Smooth muscle cell of the brain vasculature (primary cell): ENCODE measurements around the gene PCMT1.
A peak's percentile ranks its signal among the peaks of the same experiment; 100 is the strongest.
"Not testable (repeated sequence)": the region's sequence is repeated elsewhere in the genome, so short reads cannot be mapped to it uniquely, and the experiment has no call there.

Experiments used
- DNase-seq: peaks from one replicate; pipeline ENCODE4 v3.0.0-alpha.2; 2012; ENCODE audit warnings: low read depth, low spot score

Gene PCMT1

DNA sequence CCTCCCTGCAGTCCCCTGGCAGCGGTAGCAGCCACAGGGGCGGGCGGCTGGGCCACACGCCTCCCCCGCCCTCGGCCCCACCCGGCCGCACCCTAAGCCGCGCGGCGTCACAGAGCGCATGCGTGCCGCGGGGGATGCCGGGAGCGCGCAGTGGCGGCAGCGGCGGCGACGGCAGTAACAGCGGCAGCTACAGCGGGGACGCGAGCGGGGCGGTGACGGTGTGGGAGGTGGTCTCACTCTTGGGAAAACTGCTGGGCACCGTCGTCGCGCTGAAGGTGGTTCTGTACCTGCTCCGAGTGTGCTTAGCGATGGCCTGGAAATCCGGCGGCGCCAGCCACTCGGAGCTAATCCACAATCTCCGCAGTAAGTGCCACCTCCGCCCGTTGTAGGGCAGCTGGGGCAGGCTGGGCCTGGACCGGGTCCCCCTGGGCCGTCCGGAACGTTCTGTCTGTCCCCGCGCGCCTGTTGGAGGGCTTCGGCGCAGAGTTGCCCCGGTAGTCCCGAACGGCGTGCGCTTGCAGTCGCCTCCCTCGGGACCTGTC is at the start of gene PCMT1:
Gene PCMT1 (plus strand): TSS at position 148 of the 542 bp plus-strand sequence. CDS start 161 bp downstream, at position 309.
- DNase-seq = no peak

DNA sequence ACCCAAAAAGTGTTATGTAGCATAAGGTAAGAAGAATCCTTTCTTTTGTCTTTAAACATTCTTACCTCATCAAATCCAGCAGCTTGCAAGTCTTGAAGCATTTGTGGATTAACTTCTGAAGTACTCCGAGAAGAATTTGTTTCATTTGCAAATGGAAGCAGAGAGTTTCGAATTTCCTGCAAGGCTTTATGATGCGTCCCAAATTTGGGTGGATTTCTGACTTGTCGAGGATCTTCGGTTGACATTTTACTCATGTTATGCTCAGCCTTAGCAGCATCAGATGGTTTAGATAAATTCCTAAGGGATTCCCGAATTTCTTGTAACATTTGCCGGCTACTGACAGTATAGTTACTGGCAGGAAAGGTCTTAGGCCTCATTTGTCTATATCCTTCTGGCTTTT is 47.8 kb upstream of the PCMT1 start:
- no peak for DNase-seq

DNA sequence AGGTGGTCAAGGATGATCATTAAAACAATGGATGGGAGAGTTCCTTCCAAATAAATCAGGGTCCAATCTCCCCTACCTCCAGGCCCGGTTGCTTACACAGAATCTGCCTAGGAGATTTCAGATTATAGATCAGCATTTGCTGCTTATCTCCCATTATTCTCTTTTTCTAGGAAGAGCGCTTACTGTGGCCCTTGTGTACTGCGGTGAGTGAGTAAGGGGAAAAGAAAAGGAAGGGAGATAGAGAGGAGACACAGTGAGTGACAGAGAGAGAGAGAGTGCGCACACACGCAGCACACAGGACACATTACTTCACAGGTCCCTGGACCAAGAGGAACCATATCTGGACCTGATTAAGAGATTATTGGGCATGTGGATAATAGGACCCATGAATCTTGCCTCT is 37.8 kb upstream of the PCMT1 start:
- no peak for DNase-seq

DNA sequence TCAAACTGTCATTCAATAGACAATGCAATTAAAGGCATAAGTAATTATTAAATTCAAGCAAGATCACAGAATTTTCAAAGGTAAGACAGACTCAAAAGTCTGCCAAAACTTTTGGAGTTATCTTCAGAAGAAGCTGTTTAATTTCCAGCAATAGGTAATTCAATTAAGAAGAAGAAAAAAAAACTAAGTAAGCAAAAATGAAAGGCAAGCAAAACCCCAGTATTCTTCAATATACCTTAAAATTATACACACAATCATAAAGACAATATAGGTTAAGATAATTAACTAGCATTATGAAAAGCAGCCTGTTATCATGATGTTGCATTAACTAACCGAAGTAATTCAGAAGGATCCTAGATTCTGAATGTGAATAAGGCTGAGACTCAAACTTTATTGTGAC is 35.1 kb upstream of the PCMT1 start:
- no peak for DNase-seq

DNA sequence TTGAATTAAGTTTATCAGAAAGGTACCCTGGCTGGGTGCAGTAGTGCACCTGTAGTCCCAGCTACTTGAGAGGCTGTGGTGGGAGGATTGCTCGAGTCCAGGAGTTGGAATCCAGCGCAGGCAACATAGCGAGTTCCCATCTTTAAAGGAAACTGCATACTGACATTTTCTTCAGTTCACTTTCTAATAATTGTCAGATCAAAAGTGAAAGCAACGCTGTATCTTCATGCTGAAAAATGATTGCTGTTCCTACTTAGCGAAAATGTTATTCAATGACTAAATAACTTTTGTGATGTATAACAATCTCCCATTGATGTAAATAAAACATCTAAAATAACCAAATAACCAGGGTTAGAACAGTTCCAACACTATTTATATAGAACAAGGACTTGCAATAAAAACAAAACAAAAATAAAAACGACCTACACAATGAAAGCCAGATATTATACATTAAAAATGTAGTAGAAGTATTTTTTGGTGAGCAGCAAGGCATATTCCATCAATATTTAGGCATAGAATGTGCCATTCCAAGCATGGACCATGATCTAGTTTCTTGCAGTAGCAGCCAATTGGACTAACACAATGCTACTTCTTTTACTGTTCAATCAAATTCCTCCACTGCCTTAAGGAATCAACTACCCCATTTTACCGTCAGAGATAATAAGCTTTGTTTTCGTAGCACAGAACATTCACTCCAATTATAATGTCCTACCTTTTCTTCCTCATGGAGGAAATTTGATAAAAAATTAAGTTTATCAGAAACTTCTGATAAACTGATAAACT is 33.2 kb upstream of the PCMT1 start:
- DNase-seq = no peak

DNA sequence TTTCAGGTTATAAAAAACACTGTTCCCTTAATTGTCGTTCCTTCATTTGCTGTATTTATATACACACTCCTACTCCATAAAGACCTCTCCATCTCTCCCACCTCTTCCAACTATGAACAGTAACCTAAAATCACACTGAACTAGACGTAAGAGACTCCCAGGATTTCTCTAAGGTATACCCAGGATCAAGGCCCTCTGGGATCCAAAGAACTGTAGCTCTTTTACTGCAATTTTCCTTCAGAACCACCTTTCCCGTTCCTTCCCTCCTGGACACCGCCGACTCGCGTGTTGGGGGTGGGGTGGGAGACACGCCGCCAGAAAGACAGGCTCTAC is 32.3 kb upstream of the PCMT1 start:
- DNase-seq = no peak

DNA sequence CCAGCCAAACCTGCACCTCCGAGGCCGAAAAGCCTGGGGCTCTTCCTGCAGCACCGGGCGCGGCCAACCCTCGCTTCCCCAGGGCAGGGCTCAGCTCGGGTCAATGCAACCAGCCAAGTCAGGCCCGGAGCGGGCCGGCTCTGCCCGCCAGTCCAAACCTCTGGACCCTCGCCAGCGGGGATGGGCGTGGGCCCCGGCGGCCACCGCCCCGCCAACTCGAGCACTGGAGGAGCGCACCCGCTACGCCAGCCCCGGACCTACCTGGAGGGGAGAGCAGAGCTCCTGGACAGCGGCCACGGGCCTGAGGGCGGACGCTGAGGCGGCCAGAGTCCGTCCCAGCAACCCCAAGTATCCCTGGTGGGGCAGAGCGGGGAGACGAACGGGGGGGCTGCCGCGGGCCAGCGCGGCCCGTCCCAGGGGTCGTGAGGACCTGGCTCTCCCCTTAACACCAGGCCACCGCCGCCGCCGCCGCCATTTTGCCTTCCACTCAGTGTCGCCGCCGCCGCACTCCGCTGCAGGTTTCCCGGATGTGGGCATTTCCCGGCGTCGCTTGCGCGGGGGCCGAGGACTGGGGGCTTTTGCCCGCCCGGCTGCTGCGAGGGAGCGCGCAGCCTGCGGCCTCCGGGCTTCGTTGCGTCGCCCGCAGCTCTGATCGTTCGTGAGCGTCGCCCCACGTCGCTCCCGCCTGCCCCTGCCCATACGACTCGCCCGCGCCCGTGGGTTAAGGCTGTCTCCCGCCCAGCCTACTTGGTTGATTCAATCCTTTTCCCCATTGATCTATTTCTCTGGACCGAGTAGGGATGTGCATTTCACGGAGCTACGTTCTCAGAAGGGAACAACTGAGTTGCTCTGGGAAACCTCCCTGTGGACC is 31.7 kb upstream of the PCMT1 start, which contains the start of gene LATS1:
Gene LATS1 (minus strand): TSS at position 514 of the 871 bp plus-strand sequence. CDS start 15,975 bp downstream, outside the sequence.
- peak; percentile 44 for DNase-seq

DNA sequence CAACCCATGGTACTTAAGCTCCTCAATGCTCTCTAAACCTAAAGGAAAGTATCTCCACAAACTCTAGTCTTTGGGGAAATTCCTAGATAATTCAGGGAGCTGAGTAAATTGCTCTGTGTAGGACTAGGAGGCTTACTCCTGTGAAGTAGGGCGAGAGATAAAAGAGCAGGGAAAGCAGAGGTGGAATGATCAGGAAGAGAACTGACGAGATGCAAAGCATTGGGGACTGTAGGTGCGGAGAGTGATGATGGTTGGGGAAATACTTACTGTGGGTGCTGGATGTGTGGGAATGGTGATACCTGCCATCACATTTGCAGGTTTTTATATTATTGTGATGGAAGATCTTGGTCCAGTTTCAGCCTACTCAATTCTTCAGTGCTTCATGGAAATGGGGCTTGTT is 30.0 kb upstream of the PCMT1 start:
- no peak for DNase-seq

DNA sequence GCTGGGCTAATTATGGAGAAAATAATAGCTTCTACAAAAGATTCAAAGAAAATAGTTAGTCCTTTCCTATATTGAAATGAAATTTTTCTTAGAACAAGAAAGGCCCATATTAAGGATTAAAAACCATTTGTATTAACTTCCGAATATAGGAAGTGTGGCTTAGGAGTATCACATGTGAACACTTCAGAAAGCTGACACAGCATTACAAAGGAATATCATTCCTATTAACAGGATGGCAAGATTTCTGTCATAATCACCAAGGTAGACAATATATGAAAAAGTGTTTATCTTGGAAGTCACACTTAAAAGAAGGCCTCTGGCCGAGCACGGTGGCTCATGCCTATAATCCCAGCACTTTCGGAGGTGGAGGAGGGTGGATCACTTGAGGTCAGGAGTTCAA is 26.3 kb upstream of the PCMT1 start:
- no peak for DNase-seq

DNA sequence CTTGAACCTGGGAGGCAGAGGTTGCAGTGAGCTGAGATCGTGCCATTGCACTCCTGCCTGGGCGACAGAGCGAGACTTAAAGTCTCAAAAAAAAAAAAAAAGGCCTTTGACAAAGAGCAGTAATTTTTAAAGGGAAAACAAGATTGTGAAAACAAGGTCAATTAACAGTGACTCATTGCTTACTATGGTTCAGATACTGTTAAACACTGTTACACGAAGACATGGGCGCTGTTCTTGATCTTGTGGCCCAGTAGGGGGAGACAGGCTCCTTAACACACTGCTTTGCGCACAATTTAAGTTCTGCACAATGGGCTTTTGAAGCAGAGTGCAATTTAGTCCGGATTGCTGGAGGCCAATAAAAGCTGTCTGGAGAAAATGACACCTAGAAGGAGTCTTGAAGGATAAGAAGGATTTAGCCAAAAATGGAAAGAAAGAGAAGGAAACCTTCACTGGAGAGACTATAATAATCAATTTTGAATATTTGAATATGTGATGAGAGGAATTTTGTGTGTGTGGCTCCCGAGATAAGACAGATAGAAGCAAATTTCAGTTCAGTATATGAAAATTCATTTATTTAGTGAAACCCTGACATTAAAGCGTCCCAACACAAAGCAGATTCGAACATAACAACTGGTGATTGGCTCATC is 25.6 kb upstream of the PCMT1 start:
- peak; percentile 36 for DNase-seq

DNA sequence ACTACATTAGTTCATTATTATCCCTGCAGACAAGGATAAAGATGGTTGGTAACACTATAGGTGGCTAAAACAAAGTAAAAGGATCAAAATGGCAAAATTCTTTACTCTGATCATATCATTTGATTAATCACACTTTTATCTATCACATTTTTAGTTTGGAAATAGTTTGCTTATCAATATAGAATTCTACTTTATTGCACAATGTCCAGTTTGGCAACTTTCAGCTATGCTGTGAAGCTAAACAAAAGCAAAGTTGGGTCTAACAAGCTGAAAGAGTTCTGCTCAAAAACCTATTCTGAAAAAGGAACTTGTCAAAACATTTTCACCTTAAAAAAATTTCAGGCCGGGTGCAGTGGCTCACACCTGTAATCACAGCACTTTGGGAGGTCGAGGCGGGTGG is 23.8 kb upstream of the PCMT1 start:
- DNase-seq = no peak

DNA sequence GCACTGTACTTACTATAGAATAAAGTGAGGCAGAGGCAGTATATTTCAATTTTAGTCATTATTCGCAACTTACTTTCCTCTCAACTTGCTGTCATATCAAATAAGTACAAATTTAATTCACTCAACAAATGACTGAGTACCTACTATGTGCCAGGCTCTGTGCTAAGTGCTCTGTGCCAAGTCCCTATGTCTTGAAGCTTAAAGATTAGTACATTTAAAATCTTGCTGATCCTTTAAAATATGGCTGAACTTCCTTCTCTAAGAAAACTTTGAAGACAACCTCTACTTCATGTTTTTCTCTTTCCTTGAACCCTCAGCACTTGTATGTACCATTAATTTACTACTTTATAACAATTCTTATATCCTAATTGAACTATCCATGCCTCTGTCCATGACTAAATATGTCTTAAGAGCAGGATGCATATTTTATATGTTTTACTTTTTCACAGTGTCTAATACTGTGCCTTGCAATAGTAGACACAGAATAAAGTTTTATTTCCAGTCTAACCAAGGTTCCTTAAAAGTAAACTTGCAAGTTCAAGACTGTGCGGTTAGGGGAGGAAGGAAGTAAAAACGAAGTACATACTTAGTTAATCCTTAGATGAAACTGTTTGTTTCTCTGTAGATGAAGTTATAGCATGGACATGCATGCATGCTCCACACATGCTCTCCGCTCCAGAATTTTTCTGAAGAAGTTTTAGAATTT is 21.6 kb upstream of the PCMT1 start:
- DNase-seq = no peak

DNA sequence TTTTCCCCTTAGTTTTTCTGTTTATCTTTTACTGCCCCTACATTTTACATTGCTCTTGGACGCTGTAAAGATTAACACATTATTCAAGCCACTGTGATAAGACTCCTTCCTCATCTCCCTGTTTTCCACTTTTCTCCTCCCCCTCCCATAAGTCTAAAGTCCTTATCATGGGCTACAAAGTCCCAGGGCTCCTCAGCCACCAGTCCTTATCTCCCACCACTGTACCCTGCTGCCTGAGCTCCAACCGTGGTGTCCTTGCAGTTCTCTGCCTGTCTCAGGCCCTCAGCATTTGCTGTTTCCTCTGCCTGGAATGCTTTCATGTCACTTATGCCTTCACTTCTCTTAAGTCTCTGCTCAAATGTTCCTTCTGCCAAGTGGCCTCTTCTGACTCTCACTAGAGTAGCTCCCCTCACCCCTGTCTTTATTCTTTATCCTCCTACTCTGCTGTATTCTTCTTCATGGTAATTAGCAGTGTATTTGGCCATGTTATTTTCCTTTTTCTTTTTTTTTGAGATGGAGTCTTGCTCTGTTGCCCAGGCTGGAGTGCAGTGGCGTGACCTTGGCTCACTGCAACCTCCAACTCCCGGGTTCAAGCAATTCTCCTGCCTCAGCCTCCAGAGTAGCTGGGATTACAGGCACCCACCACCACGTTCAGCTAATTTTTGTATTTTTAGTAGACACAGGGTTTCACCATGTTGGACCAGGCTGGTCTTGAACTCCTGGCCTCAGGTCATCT is 20.9 kb upstream of the PCMT1 start:
- DNase-seq = no peak

DNA sequence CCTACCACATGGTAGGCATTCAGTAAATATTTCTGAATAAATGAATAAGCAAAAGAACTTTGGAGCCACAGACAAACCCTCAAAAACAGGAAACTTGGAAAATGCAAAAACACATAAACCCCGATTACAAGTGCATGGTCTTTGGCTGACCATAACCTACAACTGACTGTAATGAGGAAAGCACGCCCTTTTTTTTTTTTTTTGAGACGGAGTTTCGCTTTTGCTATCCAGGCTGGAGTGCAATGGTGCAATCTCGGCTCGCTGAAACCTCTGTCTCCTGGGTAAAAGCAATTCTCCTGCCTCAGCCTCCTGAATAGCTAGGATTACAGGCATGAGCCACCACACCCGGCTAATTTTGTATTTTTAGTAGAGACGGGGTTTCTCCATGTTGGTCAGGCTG is 19.7 kb upstream of the PCMT1 start:
- no peak for DNase-seq

DNA sequence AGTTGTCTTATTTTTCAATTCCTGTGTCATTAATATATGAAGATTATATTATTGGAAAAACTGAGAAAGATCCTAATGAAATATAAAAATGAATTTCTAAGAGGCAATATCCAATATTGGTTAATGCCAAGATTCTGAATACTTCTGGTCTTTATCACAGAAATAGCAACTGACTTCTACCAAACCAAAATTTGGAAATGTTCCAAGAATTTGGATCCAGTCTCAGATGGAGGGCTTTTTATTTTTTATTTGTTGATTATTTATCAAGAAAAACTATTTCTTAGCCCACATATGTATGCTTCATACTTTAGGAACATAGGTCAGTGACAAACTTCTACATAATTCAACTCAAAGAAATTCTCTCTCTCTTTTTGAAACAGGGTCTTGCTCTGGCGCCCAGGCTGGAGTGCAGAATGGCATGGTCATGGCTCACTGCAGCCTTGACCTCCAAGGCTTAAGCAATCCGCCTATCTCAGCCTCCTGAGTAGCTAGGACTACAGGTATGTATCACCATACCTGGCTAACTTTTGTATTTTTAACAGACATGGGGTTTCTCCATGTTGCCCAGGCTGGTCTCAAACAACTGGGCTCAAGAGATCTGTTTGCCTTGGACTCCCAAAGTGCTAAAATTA is 16.3 kb upstream of the PCMT1 start:
- no peak for DNase-seq

DNA sequence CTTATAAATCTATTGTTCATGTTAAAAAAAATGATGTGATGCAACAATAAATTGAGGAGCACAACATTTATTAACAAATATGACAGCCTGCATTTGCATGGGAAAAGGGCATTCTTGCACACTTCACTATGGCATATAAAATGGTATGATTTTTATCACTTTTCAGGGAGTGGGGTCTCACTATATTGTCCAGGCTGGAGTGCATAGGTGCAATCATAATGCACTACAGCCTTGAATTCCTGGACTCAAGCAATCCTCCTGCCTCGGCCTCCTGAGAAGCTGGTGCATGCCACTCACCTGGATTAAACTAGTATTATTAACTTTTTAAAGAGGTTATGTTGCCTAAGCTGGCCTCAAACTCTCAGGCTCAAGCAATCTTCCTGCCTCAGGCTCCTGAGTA is 14.6 kb upstream of the PCMT1 start:
- no peak for DNase-seq

DNA sequence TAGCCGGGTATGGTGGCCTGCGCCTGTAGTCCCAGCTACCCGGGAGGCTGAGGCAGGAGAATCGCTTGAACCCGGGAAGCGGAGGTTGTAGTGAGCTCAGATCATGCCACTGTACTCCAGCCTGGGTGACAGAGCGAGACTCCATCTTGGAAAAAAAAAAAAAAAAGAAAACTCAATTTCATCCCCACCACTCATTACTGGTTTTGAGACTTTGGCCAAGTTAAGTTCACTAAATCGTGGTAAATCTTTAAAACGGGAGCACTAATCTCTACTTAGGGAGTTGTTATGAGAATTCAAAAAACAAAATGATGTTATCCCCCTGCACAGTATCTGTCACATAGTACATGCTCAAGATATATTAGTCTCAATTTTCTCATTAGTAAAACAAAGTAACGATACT is 4.3 kb upstream of the PCMT1 start:
- not testable (repeated sequence) for DNase-seq

DNA sequence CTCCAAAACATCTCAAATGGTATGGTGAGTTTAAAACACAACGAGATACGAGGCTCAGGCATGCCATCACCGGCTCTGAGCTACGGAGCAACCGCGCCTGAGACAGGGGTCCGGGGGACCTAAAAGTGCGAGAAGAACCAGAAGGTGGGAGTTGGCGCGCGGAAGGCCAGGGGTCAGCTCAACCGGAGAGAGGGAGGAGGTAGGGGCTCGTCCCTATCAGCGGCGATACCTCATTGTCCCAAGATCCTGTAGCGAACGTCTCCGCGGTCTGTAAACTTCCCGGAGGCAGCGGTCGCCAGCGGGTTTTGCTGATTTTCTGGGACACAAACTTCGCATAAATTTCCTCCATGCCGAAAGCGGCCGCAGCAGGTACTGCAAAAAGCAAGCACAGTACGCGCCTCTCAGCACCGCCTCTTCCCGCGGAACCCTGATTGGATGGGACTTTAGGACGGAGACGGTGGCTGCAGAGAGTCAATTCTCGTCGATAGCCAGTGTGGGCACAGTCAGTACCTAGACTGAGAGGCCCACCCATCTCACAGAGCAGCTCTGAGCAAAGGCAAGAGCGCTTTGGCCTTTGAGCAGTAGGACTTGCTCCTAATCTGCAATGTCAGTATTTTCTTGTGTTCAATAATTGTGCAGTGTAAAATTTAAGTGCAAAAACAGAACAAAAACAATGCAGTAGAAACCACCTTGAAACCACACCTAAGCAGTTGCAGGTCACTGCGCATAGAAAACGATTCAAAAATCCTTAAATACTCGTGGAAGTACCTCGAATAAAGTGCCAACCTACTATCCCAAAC is 3.2 kb upstream of the PCMT1 start, which contains the start of gene NUP43:
Gene NUP43 (minus strand): TSS at position 383 of the 800 bp plus-strand sequence. CDS start 34 bp downstream, at position 349.
- DNase-seq = peak; percentile 83

DNA sequence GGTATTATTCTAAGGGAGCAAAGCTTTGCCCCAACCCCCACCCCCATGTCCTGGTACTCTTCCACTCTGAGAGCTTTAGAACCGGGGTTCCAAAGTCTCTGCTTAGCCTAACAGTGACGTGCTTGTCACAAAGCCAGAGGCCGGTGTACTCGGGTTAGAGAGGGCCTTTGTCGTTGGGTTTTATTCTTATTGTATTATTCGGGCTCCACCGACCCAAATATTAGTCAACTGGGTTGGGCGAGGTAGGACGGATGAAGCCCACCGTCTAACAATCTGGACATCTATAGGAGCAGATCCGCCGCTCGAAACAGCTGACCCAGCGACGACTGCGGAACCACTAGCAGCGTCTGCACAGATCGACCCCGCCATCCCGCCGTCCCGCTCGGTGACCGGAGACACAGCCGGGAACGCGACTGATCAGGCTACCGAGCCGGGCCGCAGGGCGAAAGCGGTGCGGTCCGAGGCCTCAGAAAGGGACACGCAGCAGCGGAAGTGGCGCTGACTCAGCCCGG is 403 bp upstream of the PCMT1 start:
- not testable (repeated sequence) for DNase-seq
